NOMO-1 (cell line): ENCODE measurements around the gene MGRN1.
A peak's percentile ranks its signal among the peaks of the same experiment; 100 is the strongest.

ENCODE experiments used
- DNase-seq, 2 experiments: peaks; one replicate each; lab custom pipeline; 2025; ENCODE audit not compliant: unreplicated experiment in 2 of 2; lab: John Stamatoyannopoulos, UW

Gene MGRN1

DNA sequence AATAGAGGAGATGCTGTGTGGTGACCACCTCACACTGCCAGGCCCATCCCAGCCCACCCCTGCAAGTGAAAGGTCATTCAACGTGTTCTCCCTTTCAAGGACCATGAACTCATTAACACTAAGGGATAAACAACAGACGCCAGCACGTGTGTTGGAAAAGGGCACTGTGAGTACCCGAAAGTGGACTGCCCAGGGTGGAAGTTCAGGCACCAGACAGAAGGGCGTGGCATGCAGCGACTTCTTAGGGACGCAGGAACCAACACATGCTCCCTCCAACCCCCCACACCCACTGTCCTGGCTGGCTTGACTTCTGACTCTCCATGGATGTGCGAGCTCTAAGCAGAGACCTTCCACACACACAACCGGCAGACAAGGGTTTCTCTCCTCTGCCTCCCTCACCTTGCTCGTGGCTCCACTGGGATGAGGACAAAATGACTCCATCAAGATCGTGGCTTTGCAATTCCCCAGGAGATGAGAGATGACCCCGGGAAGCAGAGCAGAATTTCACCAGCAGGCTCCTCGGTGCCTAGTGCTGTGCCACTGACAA, 20.9 kb upstream of the MGRN1 start:
- DNase-seq: no peak

DNA sequence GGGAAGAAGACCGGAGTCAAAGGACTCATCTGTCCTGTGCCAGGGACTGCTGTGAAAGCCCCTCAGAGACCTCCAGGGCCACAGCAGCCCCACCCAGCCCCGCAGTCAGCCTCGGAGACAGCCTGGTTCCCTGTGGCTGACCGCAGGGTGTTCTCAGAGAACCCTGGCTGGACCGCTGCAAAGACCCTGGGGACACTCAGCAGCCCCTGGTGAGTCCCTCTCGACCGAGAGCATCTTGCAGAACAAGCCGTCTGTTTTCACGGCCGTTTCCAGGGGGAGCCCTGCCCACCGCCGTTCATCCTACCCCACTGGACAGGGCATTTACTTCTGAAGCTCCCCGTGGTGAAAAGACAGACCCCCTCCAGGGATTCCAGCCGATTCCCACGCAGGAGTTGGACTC, 20.2 kb upstream of the MGRN1 start:
- no peak for DNase-seq

GRCh38 chr16:4606354-4606753, 18.3 kb upstream of the MGRN1 start:
- DNase-seq: no peak

DNA sequence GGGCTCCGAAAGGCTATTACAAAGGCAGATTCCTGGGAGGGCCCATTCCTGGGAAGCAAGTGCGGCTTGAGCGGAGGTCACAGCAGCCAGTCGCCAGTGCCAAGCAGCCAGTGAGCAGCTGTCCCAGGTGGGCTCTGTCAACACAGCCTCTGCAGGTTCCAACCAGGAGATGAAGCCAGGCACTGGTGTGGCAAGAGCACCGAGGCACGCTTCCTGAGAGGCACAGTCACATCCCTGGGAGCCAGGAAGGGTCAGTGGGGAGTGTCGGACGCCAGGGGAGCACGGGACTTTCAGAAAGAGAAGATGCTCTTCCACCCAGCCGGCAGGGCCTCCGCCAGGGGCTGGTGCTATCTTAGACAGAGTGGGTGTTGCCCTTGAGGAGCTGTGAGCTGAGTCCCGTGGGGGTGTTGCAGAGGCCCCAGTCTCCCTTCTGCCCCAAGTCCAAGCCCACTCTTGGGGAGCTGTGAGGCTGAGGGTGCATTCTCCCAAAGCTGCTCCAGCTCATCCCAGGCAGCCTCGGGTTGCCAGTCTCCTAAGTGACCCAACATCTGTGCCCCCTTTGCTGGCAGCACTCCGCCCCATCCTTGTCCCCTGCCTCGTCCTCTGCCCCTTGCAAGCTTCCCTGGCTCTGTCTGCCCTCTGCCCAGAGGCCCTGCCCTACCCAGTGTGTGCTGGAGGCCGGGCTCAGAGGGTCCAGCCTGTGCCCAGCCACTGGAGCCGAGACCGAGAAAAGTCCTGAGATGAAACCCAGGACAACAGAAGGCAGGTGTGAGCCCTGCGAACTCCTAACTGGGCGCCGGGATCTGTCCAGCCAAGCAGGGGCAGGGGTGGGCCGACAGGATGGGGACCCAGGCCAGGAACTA, 16.6 kb upstream of the MGRN1 start:
- no peak for DNase-seq

DNA sequence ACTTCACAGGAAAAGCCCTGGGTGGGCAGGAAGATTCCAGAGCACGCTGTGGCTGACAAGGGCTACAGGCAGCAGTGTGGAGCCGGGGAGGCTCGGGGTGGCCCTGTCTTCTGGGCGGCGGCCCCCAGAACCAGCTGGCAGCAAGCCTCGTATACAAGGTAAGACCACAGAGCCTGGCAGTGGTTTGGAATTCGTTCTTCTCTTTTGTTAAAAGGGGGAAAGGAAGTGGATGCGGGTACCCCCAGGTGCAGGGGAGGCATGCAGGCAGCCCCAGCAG, 16.0 kb upstream of the MGRN1 start:
- no peak for DNase-seq

DNA sequence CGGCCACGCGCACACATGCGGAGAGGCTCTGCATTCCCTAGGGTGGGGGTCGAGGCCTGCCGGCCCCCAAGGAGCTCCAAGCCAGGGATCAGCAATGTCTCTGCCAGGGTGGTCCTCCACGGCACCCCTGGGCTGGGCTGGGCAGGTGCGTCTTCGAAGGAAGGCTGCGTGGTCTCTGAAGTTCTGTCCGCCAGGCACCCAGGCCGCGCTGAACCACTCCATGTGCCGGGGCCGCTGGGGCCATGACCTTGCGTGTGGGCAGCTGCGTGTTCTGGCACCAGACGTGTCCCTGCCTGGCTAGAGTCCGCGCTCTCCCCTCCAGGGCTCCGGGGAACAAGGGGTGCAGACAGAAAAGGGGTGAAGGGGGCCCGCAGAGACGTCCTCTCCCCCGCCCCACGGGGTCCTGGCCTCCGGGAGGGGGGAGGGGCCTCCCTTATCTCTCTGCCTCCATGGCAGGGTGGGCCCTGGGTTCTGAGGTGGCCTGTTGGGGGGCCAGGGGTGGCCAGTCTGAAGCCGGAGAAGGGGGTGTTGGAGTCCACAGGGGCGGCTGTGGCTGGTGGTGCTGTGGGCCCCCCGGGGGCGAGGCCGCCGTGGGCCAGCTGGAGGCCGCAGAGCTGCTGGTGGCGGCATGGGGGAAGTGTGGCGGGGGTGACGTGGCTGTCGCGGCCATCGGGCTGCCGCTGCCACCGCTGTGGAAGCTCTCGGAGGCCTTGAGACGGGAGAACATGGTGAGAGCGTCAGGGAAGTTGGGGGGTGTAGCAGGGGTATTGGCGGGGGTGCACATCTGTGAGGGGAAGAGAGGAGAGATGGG, 15.2 kb upstream of the MGRN1 start:
- DNase-seq: no peak

GRCh38 chr16:4610011-4611005, 14.3 kb upstream of the MGRN1 start:
- DNase-seq: no peak

GRCh38 chr16:4611337-4612021, 13.1 kb upstream of the MGRN1 start:
- no peak for DNase-seq

GRCh38 chr16:4612474-4612931, 12.1 kb upstream of the MGRN1 start:
- DNase-seq: no peak

DNA sequence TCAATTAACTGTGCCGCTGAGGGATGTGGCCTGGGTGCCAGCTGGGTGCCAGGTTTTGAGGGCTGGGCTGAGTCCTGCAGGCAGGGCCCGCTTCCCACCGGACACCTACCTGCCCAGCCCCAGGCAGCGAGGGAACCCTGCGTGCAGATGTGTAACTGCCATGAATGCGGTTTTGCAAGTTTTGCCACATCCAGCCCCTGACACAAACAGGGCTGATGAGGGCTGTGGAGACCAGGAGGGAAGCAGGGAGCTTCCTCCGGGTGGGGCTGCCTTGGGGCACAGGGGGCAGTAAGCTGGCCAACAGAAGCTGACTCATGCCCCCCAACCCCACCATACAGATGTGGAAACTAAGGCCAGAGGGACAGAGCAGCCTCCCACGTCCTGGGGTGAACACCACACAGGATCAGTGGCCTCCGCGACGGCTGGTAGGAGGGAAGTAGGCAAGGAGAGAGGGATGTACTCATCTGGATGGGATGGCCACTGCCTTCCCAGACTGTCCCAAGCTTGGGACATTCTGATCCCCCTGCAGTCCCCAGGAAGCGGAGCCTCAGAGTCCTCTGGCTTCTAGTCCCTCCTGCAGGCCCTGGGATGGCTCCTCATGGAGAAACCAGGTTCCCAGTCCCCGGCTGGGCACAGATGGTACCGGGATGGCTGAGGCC, 11.5 kb upstream of the MGRN1 start:
- peak in 1 of 2 experiments; percentile 12 for DNase-seq

DNA sequence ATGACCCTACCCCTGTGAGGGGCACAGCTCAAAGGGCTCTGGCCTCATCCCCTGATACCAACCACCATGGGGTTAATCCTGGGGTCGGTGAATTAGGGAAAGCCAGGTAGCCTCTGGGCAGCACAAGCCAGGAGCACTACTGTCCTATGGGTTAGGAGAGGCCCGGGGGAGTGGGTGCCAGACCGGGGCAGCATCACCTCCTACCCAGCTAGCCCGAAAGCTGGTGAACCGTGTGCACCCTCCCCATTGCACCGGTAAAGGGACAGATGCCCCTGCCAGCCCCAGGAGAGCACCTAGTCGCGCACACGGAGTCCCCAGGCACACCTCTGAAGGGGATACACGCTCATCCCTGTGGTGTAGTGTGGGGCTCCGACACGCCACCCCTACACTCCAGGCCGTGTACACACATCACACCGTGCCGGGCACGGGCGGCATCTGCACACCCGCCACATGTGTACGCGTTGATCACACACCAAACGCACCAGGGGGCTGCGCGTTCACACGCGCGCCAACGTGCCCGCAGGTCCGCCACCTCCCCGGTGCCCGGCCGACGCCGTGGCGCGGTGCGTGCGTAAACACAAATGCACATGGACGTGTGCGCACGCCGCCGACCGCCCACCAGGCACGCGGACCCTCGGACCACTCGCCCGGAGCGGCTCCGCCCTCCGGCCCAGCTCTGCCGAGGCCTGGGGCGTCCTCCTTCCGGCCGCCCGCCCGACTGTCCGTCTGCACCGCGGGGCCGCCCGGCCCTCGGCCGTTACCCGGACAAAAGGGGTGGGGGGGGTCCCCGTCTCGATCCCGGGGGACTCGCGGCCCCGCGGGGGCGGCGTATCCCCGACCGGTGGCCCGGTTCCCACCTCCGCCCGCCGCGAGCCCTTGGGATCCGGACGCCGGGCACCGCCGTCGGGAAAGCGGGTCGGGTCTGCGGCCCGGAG, 10.7 kb upstream of the MGRN1 start:
- peak in 1 of 2 experiments; percentile 16 for DNase-seq

GRCh38 chr16:4614571-4615383, 9.8 kb upstream of the MGRN1 start, which contains the start of gene UBALD1:
TSS of gene UBALD1 (minus strand) at chr16:4614888. CDS start at chr16:4614797, 91 bp downstream.
- DNase-seq: peak; percentile 67 to 77

- no peak for DNase-seq
These were observed 9.1 kb upstream of the MGRN1 start for GRCh38 chr16:4615384-4616046.

- peak; percentile 100 for DNase-seq
These were observed 8.4 kb upstream of the MGRN1 start for GRCh38 chr16:4616047-4616811.

GRCh38 chr16:4617880-4618279, 6.7 kb upstream of the MGRN1 start:
- no peak for DNase-seq
